HCT116 (cell line): Measurements from ENCODE around the gene ULBP1. TPM values are rescaled to one million over a fixed set of nuclear protein-coding genes. Genes with fewer than 3 reads are reported as not detected.

Experiments
- ATAC-seq: fragments of 200-7000 bp; cut with Tn5 transposase; 2 replicates; pipeline ENCODE4 v1.9.1; 2020; ENCODE audit warnings: mild to moderate bottlenecking, moderate library complexity
- BruUV-seq: library from RNA; stranded (reverse); fragments of 400-500 nt; replicated peaks from 2 replicates; lab custom pipeline; 2021; lab: Mats Ljungman, UMichigan
- CTCF ChIA-PET: fragments of 300-600 bp; sonication (Branson Sonifier 250); formaldehyde crosslinking; loops from one replicate; lab custom pipeline; 2021; ENCODE audit warnings: antibody characterized with exemption; lab: Charles Lee
- POLR2A ChIA-PET: fragments of 300-600, 350-600 bp; sonication (Branson Sonifier 250); formaldehyde crosslinking; loops from one replicate; lab custom pipeline; 2021; ENCODE audit warnings: antibody characterized with exemption; lab: Charles Lee
- RAD21 ChIA-PET, 2 experiments: fragments of 300-600 bp; sonication (Branson Sonifier 250); formaldehyde crosslinking; loops; one replicate each; lab custom pipeline; 2023; ENCODE audit warnings: low total read pairs in 2 of 2; ENCODE audit not compliant: uncharacterized antibody in 2 of 2, unreplicated experiment in 2 of 2, low non-redundant PET in 1 of 2; lab: Charles Lee
- DNase-seq: peaks from one replicate; pipeline ENCODE4 v3.0.0-alpha.2; 2010; ENCODE audit warnings: low read depth, low spot score
- H2AFZ ChIP-seq: fragments of 200-600 bp; shearing (Covaris generic), sonication (generic); 2 replicates; pipeline ENCODE4 v1.6.1; 2017; ENCODE audit warnings: low read depth, mixed run types, mixed read lengths, antibody characterized with exemption, low read length; ENCODE audit not compliant: poor library complexity, severe bottlenecking
- H3K27ac ChIP-seq: 2 replicates; pipeline ENCODE4 v1.5.1; 2012; ENCODE audit warnings: low read depth, low read length
- H3K27me3 ChIP-seq: fragments of 200-600 bp; sonication (generic); 2 replicates; pipeline ENCODE4 v1.6.1; 2016; ENCODE audit warnings: mixed run types, low read length, mixed read lengths; ENCODE audit not compliant: insufficient read depth
- H3K36me3 ChIP-seq, 2 experiments: fragments of 200-500 bp in 1 of 2; fragments of 200-600 bp in 1 of 2; sonication (Bioruptor generic) in 1 of 2; sonication (generic) in 1 of 2; 2 replicates each; pipeline versions ENCODE4 v1.5.1 to v1.6.1; 2014 to 2016; ENCODE audit warnings: low read length in 2 of 2, inconsistent platforms in 1 of 2, mixed read lengths in 1 of 2, mixed run types in 1 of 2; ENCODE audit not compliant: insufficient read depth in 2 of 2, control insufficient read depth in 1 of 2
- H3K4me1 ChIP-seq, 2 experiments: fragments of 200-600 bp in 1 of 2; sonication (generic) in 1 of 2; 2 replicates each; pipeline versions ENCODE4 v1.5.1 to v1.6.1; 2012 to 2017; ENCODE audit warnings: low read length in 2 of 2, inconsistent platforms in 1 of 2, mild to moderate bottlenecking in 1 of 2, mixed read lengths in 1 of 2, mixed run types in 1 of 2, moderate library complexity in 1 of 2; ENCODE audit not compliant: insufficient read depth in 2 of 2, control insufficient read depth in 1 of 2
- H3K4me2 ChIP-seq: fragments of 200-600 bp; sonication (generic); 2 replicates; pipeline ENCODE4 v1.6.1; 2017; ENCODE audit warnings: mixed run types, low read length, mixed read lengths
- H3K4me3 ChIP-seq, 2 experiments: fragments of 200-600 bp in 1 of 2; sonication (generic) in 1 of 2; replicated peaks in 1 of 2; 2 replicates each; pipeline ENCODE4 v1.5.1; 2011 to 2016; ENCODE audit warnings: low read length in 2 of 2, control low read depth in 1 of 2, low read depth in 1 of 2, mild to moderate bottlenecking in 1 of 2, mixed read lengths in 1 of 2, mixed run types in 1 of 2
- H3K79me2 ChIP-seq: fragments of 200-600 bp; sonication (generic); 2 replicates; pipeline ENCODE4 v1.6.1; 2017; ENCODE audit warnings: mild to moderate bottlenecking, mixed run types, low read length, moderate library complexity, mixed read lengths; ENCODE audit not compliant: insufficient read depth
- H3K9ac ChIP-seq: fragments of 200-600 bp; sonication (generic); 2 replicates; pipeline ENCODE4 v1.6.1; 2016; ENCODE audit warnings: low read length, mixed read lengths
- H3K9me2 ChIP-seq: fragments of 200-600 bp; sonication (generic), shearing (Covaris generic); 2 replicates; pipeline ENCODE4 v1.6.1; 2017; ENCODE audit warnings: mixed run types, mild to moderate bottlenecking, moderate library complexity; ENCODE audit not compliant: insufficient read depth
- H3K9me3 ChIP-seq, 2 experiments: fragments of 200-500 bp in 1 of 2; fragments of 200-600 bp in 1 of 2; sonication (Bioruptor generic) in 1 of 2; sonication (generic) in 1 of 2; 2 replicates each; pipeline ENCODE4 v1.6.1; 2014 to 2017; ENCODE audit warnings: low read length in 2 of 2, mixed read lengths in 2 of 2, inconsistent platforms in 1 of 2, low read depth in 1 of 2, mild to moderate bottlenecking in 1 of 2, mixed run types in 1 of 2, moderate library complexity in 1 of 2; ENCODE audit not compliant: control insufficient read depth in 1 of 2, insufficient read depth in 1 of 2
- H4K20me1 ChIP-seq: fragments of 200-600 bp; sonication (generic), shearing (Covaris generic); 2 replicates; pipeline ENCODE4 v1.6.1; 2017; ENCODE audit warnings: mixed run types, mild to moderate bottlenecking, moderate library complexity; ENCODE audit not compliant: insufficient read depth
- ELF1 ChIP-seq: IDR thresholded peaks from 2 replicates; pipeline ENCODE4 v1.6.1; 2012; ENCODE audit warnings: low read depth, borderline replicate concordance
- EZH2phosphoT487 ChIP-seq: fragments of 200-600 bp; IDR thresholded peaks from 2 replicates; pipeline ENCODE4 v1.6.1; 2018; ENCODE audit warnings: antibody characterized with exemption, borderline replicate concordance
- FOSL1 ChIP-seq: IDR thresholded peaks from 2 replicates; pipeline ENCODE4 v1.6.1; 2012; ENCODE audit warnings: low read depth
- POLR2AphosphoS5 ChIP-seq: IDR thresholded peaks from 2 replicates; pipeline ENCODE4 v1.6.1; 2011; ENCODE audit warnings: mild to moderate bottlenecking, low read depth, low read length, moderate library complexity
- SRF ChIP-seq: IDR thresholded peaks from 2 replicates; pipeline ENCODE4 v1.6.1; 2012; ENCODE audit warnings: low read depth
- TCF7L2 ChIP-seq: IDR thresholded peaks from 2 replicates; pipeline ENCODE4 v1.7.0; 2011; ENCODE audit warnings: borderline replicate concordance, inconsistent platforms; ENCODE audit not compliant: insufficient read depth, insufficient read length; ENCODE audit errors: extremely low read depth
- YY1 ChIP-seq: IDR thresholded peaks from 2 replicates; pipeline ENCODE4 v1.6.1; 2011; ENCODE audit warnings: low read length, low read depth, moderate library complexity, mild to moderate bottlenecking; ENCODE audit not compliant: insufficient replicate concordance; ENCODE audit errors: extremely low read depth
- intact Hi-C: fragments of 100-400 bp; cut with micrococcal nuclease; formaldehyde crosslinking; loops from 2 replicates; pipeline ENCODE4 v1.10.0; 2022
- total RNA-seq: library from RNA; stranded (reverse); gene quantifications from one replicate; pipeline ENCODE4 v1.2.1, GENCODE V29; 2021; ENCODE audit not compliant: unreplicated experiment
- TF ChIP-seq, protein P1 (sequence below): IDR thresholded peaks from 2 replicates; pipeline ENCODE4 v1.6.1; 2012
- TF ChIP-seq, protein P2 (sequence below), 3 experiments: fragments of 200-600 bp in 1 of 3; sonication (generic) in 1 of 3; IDR thresholded peaks in 2 of 3; conservative IDR thresholded peaks in 1 of 3; 2 replicates each; pipeline ENCODE4 v1.5.1; 2012 to 2017; ENCODE audit warnings: low read depth in 2 of 3, low read length in 2 of 3, antibody characterized with exemption in 1 of 3, borderline replicate concordance in 1 of 3, control low read depth in 1 of 3, mild to moderate bottlenecking in 1 of 3, mixed read lengths in 1 of 3, mixed run types in 1 of 3, moderate library complexity in 1 of 3; ENCODE audit not compliant: insufficient read depth in 1 of 3

The ULBP1 gene
- total RNA-seq, 1 experiment from 2014 or later: 12.4 TPM

DNA sequence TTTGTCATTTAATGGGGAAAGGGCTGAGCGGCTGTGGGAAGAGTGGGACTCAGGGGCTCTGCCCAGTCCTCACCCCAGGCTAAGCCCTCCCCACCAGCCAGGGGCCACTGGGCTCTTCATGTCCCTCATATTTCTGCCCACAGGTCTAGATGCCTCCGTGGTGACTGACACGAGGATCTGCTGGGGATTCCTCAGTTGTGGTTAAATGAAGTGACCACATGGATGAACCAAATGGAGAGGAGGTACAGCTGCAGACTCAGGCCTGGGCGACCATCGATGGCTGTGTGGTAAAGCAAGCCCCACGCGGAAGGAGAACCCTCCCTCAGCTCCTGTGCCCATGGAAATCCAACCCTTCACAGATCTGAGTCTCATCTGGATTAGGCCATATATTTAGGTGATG lies 32.2 kb downstream of the ULBP1 start:
- Histone ChIP-seq H3K27ac (no peak overlapping the region), H3K4me2 (no peak overlapping the region), H4K20me1 (no peaks in the 10 kb centered on the region), H2AFZ (no peak overlapping the region), H3K4me3 (no peak overlapping the region), H3K4me1 (no peaks in the 10 kb centered on the region), H3K27me3 (peaks cover 12% of the 10 kb centered on the region), H3K9ac (no peak overlapping the region), H3K79me2 (no peaks in the 10 kb centered on the region), H3K9me3 (no peaks in the 10 kb centered on the region), H3K9me2 (no peaks in the 10 kb centered on the region), H3K36me3 (peaks cover 0 to 2% of the 10 kb centered on the region in 2 experiments; a peak in 1 of 4 replicates)
- ATAC-seq (no peak), DNase-seq (no peak)
- no TSS peak for BruUV-seq
- TF ChIP-seq YY1 (no peak), SRF (no peak), FOSL1 (no peak), TCF7L2 (no peak), ELF1 (no peak)
- TF ChIP-seq, protein P1, sequence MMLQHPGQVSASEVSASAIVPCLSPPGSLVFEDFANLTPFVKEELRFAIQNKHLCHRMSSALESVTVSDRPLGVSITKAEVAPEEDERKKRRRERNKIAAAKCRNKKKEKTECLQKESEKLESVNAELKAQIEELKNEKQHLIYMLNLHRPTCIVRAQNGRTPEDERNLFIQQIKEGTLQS: no peak
- TF ChIP-seq, protein P2, sequence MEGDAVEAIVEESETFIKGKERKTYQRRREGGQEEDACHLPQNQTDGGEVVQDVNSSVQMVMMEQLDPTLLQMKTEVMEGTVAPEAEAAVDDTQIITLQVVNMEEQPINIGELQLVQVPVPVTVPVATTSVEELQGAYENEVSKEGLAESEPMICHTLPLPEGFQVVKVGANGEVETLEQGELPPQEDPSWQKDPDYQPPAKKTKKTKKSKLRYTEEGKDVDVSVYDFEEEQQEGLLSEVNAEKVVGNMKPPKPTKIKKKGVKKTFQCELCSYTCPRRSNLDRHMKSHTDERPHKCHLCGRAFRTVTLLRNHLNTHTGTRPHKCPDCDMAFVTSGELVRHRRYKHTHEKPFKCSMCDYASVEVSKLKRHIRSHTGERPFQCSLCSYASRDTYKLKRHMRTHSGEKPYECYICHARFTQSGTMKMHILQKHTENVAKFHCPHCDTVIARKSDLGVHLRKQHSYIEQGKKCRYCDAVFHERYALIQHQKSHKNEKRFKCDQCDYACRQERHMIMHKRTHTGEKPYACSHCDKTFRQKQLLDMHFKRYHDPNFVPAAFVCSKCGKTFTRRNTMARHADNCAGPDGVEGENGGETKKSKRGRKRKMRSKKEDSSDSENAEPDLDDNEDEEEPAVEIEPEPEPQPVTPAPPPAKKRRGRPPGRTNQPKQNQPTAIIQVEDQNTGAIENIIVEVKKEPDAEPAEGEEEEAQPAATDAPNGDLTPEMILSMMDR (IDR thresholded peaks at IDR 0.05 in 2 of 3, conservative IDR thresholded peaks at IDR 0.05 in 1 of 3; ENCODE audit: borderline replicate concordance in 1 of 3, insufficient read depth in 1 of 3, low read depth in 2 of 3, low read length in 2 of 3): no peak
- ChIA-PET CTCF (no interaction called here), RAD21 (no interaction called here), POLR2A (no interaction called here)
- intact Hi-C loops: no loop called here

DNA sequence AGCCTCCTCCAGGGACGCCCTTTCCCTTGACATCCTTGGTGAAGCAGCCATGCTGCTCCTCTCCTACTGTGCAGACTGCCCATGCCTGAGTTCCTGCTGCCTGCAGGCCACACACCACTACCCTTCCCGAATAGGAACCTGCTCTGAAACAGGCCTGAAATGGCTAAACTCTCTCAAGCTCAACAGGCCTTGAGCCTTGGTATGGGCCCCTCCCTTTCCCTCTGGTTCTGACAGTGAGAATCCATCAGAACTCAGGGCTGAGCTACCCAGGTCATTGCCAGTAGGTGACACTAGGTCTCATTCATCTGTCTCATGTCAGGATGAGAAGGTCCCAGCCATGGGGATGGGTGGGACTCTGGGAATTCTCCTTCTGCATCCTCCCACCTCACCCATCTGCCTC lies 35.9 kb downstream of the ULBP1 start:
- Histone ChIP-seq H3K27ac (no peak overlapping the region), H3K9ac (no peak overlapping the region), H3K27me3 (no peaks in the 10 kb centered on the region), H3K4me2 (no peak overlapping the region), H3K9me3 (no peaks in the 10 kb centered on the region), H3K9me2 (no peaks in the 10 kb centered on the region), H3K79me2 (no peaks in the 10 kb centered on the region), H2AFZ (no peak overlapping the region), H4K20me1 (no peaks in the 10 kb centered on the region), H3K36me3 (peaks cover 0 to 2% of the 10 kb centered on the region in 2 experiments; a peak in 1 of 4 replicates), H3K4me3 (no peak overlapping the region), H3K4me1 (peaks cover 4 to 7% of the 10 kb centered on the region in 2 experiments; a peak in 3 of 4 replicates)
- no peak for ATAC-seq
- POLR2A ChIA-PET: no interaction called here
- DNase-seq: no peak
- TF ChIP-seq POLR2AphosphoS5: no peak
- no peak for TF ChIP-seq EZH2phosphoT487
- TF ChIP-seq ELF1: no peak
- CTCF ChIA-PET: no interaction called here
- intact Hi-C loops: loop anchor here (10.0 kb wide), 1 partner anchor 815 kb away; no protein-coding TSS in a partner anchor
- RAD21 ChIA-PET: no interaction called here
- no TSS peak for BruUV-seq
